ENCODE data around the gene NACC2.
"Not testable (repeated sequence)": the region's sequence is repeated elsewhere in the genome, so short reads cannot be mapped to it uniquely, and the experiment has no call there.

The NACC2 gene

GRCh38 chr9:136080716-136081112, 14.4 kb downstream of the NACC2 start:
- DNase-seq (ENCODE audit: low spot score): no peak

GRCh38 chr9:136079916-136080246, 15.2 kb downstream of the NACC2 start:
- no peak for DNase-seq (ENCODE audit: low spot score)

GRCh38 chr9:136079211-136079915, 15.7 kb downstream of the NACC2 start:
- DNase-seq (ENCODE audit: low spot score): no peak

GRCh38 chr9:136078498-136079011, 16.5 kb downstream of the NACC2 start:
- DNase-seq (ENCODE audit: low spot score): no peak

GRCh38 chr9:136078024-136078423, 17.1 kb downstream of the NACC2 start:
- DNase-seq (ENCODE audit: low spot score): no peak

- DNase-seq (ENCODE audit: low spot score): no peak
Measured at GRCh38 chr9:136077491-136077890, 17.6 kb downstream of the NACC2 start.

GRCh38 chr9:136075881-136076678, 19.0 kb downstream of the NACC2 start:
- no peak for DNase-seq (ENCODE audit: low spot score)

GRCh38 chr9:136075134-136075841, 19.8 kb downstream of the NACC2 start:
- no peak for DNase-seq (ENCODE audit: low spot score)

- DNase-seq (ENCODE audit: low spot score): no peak
Measured at GRCh38 chr9:136074706-136075105, 20.4 kb downstream of the NACC2 start.

- no peak for DNase-seq (ENCODE audit: low spot score)
Measured at GRCh38 chr9:136062657-136063439, 32.2 kb downstream of the NACC2 start.

- not testable (repeated sequence) for DNase-seq (ENCODE audit: low spot score)
Measured at GRCh38 chr9:136061916-136062315, 33.2 kb downstream of the NACC2 start.

GRCh38 chr9:136061405-136061804, 33.7 kb downstream of the NACC2 start:
- no peak for DNase-seq (ENCODE audit: low spot score)

GRCh38 chr9:136060671-136061371, 34.3 kb downstream of the NACC2 start:
- DNase-seq (ENCODE audit: low spot score): no peak

GRCh38 chr9:136059851-136060670, 35.0 kb downstream of the NACC2 start:
- peak; percentile 55 for DNase-seq (ENCODE audit: low spot score)

GRCh38 chr9:136059321-136059791, 35.7 kb downstream of the NACC2 start:
- peak; percentile 8 for DNase-seq (ENCODE audit: low spot score)

GRCh38 chr9:136058801-136059302, 36.2 kb downstream of the NACC2 start:
- peak; percentile 4 for DNase-seq (ENCODE audit: low spot score)

GRCh38 chr9:136058084-136058483, 37.0 kb downstream of the NACC2 start:
- DNase-seq (ENCODE audit: low spot score): peak; percentile 3

GRCh38 chr9:136057236-136058081, 37.6 kb downstream of the NACC2 start:
- DNase-seq (ENCODE audit: low spot score): no peak
